ENCODE results near the gene FATE1.

DNA sequence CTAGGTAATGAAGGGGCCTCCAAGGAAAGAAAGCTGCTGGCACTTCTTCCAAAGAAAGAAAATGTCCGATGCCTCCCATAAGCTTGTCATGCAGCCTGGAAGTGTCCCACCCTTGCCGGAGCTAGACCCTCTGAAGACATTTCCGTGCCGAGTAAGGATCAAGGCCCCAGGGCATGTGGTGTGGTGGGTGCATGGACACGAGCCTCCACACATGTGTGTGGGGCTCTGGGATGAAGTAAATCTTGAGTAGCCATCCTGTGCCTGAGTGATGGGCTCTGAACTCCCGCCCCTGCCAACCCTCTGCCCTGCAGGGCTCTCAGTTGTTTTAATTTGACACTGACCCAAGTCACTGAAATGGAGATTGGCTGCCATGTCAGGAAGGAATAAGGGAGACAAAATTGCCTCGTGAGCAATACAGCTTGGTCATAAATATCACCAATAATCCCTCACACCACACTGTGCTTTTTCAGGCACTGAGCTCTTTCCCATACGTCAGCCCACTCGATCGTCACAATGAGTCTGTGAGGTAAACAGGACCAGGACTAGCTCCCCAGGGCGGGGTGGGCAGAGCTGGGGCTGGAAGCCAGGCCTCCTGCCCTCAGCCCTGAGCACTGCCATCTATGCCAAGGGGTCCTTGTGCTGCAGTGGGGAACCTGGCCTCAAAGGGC lies 43.3 kb downstream of the FATE1 start:
- TF ChIP-seq ZNF335 (tag by site-specific recombination; conservative IDR thresholded peaks at IDR 0.05) (no peak), SETDB1 (IDR thresholded peaks at IDR 0.05; ENCODE audit: insufficient read length, low read length) (no peak), ZNF777 (tag by site-specific recombination; IDR thresholded peaks at IDR 0.05; ENCODE audit: borderline replicate concordance) (no peak)
